SK-N-MC (cell line): ENCODE results near the gene GALNT15.

Source experiments
- EZH2 ChIP-seq: fragments of 200-600 bp; sonication (generic); IDR thresholded peaks from one replicate; pipeline ENCODE4 v1.6.1; 2017; ENCODE audit warnings: antibody characterized with exemption
- FOXP2 ChIP-seq: optimal IDR thresholded peaks from 2 replicates; pipeline ENCODE3; 2011; ENCODE audit warnings: mild to moderate bottlenecking, moderate library complexity; ENCODE audit not compliant: insufficient read depth; ENCODE audit errors: extremely low read length, control extremely low read depth
- POLR2AphosphoS5 ChIP-seq: IDR thresholded peaks from 2 replicates; pipeline ENCODE4 v1.6.1; 2012; ENCODE audit warnings: mild to moderate bottlenecking, low read depth, low read length, borderline replicate concordance

DNA sequence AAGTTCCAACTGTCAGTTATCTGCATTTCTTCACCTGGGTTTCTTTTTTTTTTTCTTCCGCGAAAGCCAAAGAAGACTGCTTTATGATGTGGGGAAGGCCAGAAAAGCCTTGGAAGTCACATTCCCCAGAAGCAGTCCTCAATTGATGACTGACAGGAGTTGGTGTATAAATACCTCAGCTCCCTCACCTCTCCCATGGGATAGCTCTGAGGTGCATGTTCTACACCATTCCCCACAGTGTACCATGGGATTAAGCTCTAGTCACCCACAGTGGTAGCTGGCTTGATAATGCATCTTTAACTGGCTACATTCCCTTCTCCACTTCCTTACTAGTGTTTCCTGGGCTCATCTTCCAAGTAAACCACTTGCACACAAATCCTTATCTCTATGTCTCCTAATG lies 59.8 kb downstream of the GALNT15 start:
- TF ChIP-seq EZH2 (no peak), POLR2AphosphoS5 (no peak), FOXP2 (no peak)
